DND-41 (cell line): ENCODE results near the gene PSPH.
"Not testable (repeated sequence)": the region's sequence is repeated elsewhere in the genome, so short reads cannot be mapped to it uniquely, and the experiment has no call there.

Experiments
- ATAC-seq: fragments of 200-7000 bp; cut with Tn5 transposase; 3 replicates; pipeline ENCODE4 v1.9.1; 2021; ENCODE audit warnings: low read depth; ENCODE audit not compliant: insufficient read depth
- DNase-seq: peaks from one replicate; pipeline ENCODE4 v3.0.0-alpha.2; 2020
- H2AFZ ChIP-seq: 2 replicates; pipeline ENCODE4 v1.6.0; 2012; ENCODE audit warnings: low read depth, low read length
- H3K27ac ChIP-seq: 2 replicates; pipeline ENCODE4 v1.5.1; 2012; ENCODE audit warnings: low read length, inconsistent platforms
- H3K27me3 ChIP-seq: fragments of 200-600 bp; sonication (generic); 2 replicates; pipeline ENCODE4 v1.6.0; 2012; ENCODE audit warnings: low read length, mild to moderate bottlenecking, inconsistent platforms; ENCODE audit not compliant: insufficient read depth, poor library complexity
- H3K36me3 ChIP-seq: 2 replicates; pipeline ENCODE4 v1.5.1; 2012; ENCODE audit warnings: low read length, inconsistent platforms; ENCODE audit not compliant: insufficient read depth
- H3K4me1 ChIP-seq: 2 replicates; pipeline ENCODE4 v1.5.1; 2012; ENCODE audit warnings: mild to moderate bottlenecking, low read length; ENCODE audit not compliant: insufficient read depth
- H3K4me2 ChIP-seq: 2 replicates; pipeline ENCODE4 v1.6.0; 2012; ENCODE audit warnings: mild to moderate bottlenecking, moderate library complexity, low read length, inconsistent platforms; ENCODE audit not compliant: insufficient read depth
- H3K4me3 ChIP-seq, 2 experiments: fragments of 200-600 bp in 1 of 2; shearing (Covaris generic) in 1 of 2; 2 replicates each; pipeline ENCODE4 v1.5.1; 2012 to 2016; ENCODE audit warnings: inconsistent platforms in 2 of 2, low read length in 2 of 2, mild to moderate bottlenecking in 2 of 2, low read depth in 1 of 2, moderate library complexity in 1 of 2
- H3K79me2 ChIP-seq: 2 replicates; pipeline ENCODE4 v1.6.0; 2012; ENCODE audit warnings: low read length, inconsistent platforms; ENCODE audit not compliant: insufficient read depth
- H3K9ac ChIP-seq: 2 replicates; pipeline ENCODE4 v1.6.0; 2012; ENCODE audit warnings: low read depth, mild to moderate bottlenecking, inconsistent platforms, low read length, moderate library complexity
- H3K9me3 ChIP-seq: 2 replicates; pipeline ENCODE4 v1.5.1; 2012; ENCODE audit warnings: low read length, moderate library complexity, mild to moderate bottlenecking, inconsistent platforms; ENCODE audit not compliant: insufficient read depth, severe bottlenecking
- H4K20me1 ChIP-seq: 2 replicates; pipeline ENCODE4 v1.6.0; 2012; ENCODE audit warnings: low read length; ENCODE audit not compliant: insufficient read depth
- CTCF ChIP-seq: IDR thresholded peaks from 2 replicates; pipeline ENCODE4 v1.5.1; 2012; ENCODE audit warnings: borderline replicate concordance, low read length, moderate library complexity, mild to moderate bottlenecking; ENCODE audit not compliant: poor library complexity, severe bottlenecking; ENCODE audit errors: extremely low read depth
- EZH2 ChIP-seq: IDR thresholded peaks from 3 replicates; pipeline ENCODE4 v1.6.1; 2012; ENCODE audit warnings: borderline replicate concordance, low read depth, mild to moderate bottlenecking, moderate library complexity, low read length, inconsistent platforms; ENCODE audit not compliant: severe bottlenecking

The PSPH gene

GRCh38 chr7:56023500-56023899, 27.7 kb downstream of the PSPH start:
- no peak overlapping the region for H3K9ac ChIP-seq
- H4K20me1 ChIP-seq = no peaks in the 10 kb centered on the region; the same call in 1 of the 2 replicates
- no peaks in the 10 kb centered on the region for H3K9me3 ChIP-seq
- peaks cover 20% of the 10 kb centered on the region; the same call in 1 of the 2 replicates for H3K79me2 ChIP-seq
- TF ChIP-seq CTCF (no peak), EZH2 (no peak)
- peaks cover 52% of the 10 kb centered on the region for H3K36me3 ChIP-seq
- no peak overlapping the region for H3K4me2 ChIP-seq
- DNase-seq (no peak), ATAC-seq (no peak)
- no peak overlapping the region for H3K4me3 ChIP-seq
- H3K4me1 ChIP-seq = no peaks in the 10 kb centered on the region
- H3K27me3 ChIP-seq = no peaks in the 10 kb centered on the region
- H2AFZ ChIP-seq = no peak overlapping the region
- no peak overlapping the region for H3K27ac ChIP-seq

- H3K4me1 ChIP-seq = no peaks in the 10 kb centered on the region
- no peak overlapping the region for H3K9ac ChIP-seq
- H4K20me1 ChIP-seq = no peaks in the 10 kb centered on the region
- H3K27me3 ChIP-seq = no peaks in the 10 kb centered on the region
- no peak for DNase-seq
- H3K9me3 ChIP-seq = no peaks in the 10 kb centered on the region
- H3K27ac ChIP-seq = no peak overlapping the region
- ATAC-seq = no peak
- no peak overlapping the region for H3K4me3 ChIP-seq
- H3K79me2 ChIP-seq = no peaks in the 10 kb centered on the region
- H3K4me2 ChIP-seq = no peak overlapping the region
- H2AFZ ChIP-seq = no peak overlapping the region
- H3K36me3 ChIP-seq = peaks cover 52% of the 10 kb centered on the region
- TF ChIP-seq CTCF = no peak
- no peak for TF ChIP-seq EZH2
Observed at GRCh38 chr7:56019501-56019900, 31.7 kb downstream of the PSPH start.

GRCh38 chr7:56017015-56017414, 34.2 kb downstream of the PSPH start:
- not testable (repeated sequence) for H3K79me2 ChIP-seq, ATAC-seq, H3K27ac ChIP-seq, H2AFZ ChIP-seq, H3K9ac ChIP-seq, H3K4me3 ChIP-seq, DNase-seq, H3K4me1 ChIP-seq, H3K4me2 ChIP-seq, H4K20me1 ChIP-seq, H3K27me3 ChIP-seq, H3K9me3 ChIP-seq
- H3K36me3 ChIP-seq = peaks cover 65% of the 10 kb centered on the region

GRCh38 chr7:56009695-56010094, 41.5 kb downstream of the PSPH start:
- Histone ChIP-seq H3K4me1 (no peaks in the 10 kb centered on the region), H3K79me2 (no peaks in the 10 kb centered on the region), H3K27ac (no peak overlapping the region), H2AFZ (no peak overlapping the region), H3K4me3 (no peak overlapping the region), H3K9me3 (no peaks in the 10 kb centered on the region), H3K36me3 (peaks cover 31% of the 10 kb centered on the region), H3K4me2 (no peak overlapping the region), H3K27me3 (no peaks in the 10 kb centered on the region), H4K20me1 (no peaks in the 10 kb centered on the region), H3K9ac (no peak overlapping the region)
- no peak for TF ChIP-seq EZH2
- DNase-seq (no peak), ATAC-seq (no peak)
